ENCODE data around the gene RGP1.

The RGP1 gene

GRCh38 chr9:35748858-35749514 is at the start of gene RGP1, which contains the start of gene GBA2:
Gene RGP1 (plus strand): TSS chr9:35749287. CDS start chr9:35749756, 469 bp downstream.
Gene GBA2 (minus strand): TSS chr9:35749228. CDS start chr9:35748704, 524 bp downstream.
- peak within 1 kb of the TSS; percentile 84 for H3K4me3 ChIP-seq (ENCODE audit: low read depth, low read length)
- TF ChIP-seq MAX (IDR thresholded peaks at IDR 0.05; ENCODE audit: low read depth, low read length) (no peak), MYC (IDR thresholded peaks at IDR 0.05; ENCODE audit: low read depth, low read length) (no peak), CTCF (IDR thresholded peaks at IDR 0.05; ENCODE audit: low read depth, low read length) (no peak), POLR2A (IDR thresholded peaks at IDR 0.05; ENCODE audit: extremely low read depth, insufficient read length) (peak; percentile 41)
- peak; percentile 75 for DNase-seq (ENCODE audit: low read depth)

- H3K4me3 ChIP-seq (ENCODE audit: low read depth, low read length) = no peak overlapping the region
- TF ChIP-seq CTCF (IDR thresholded peaks at IDR 0.05; ENCODE audit: low read depth, low read length) (no peak), MAX (IDR thresholded peaks at IDR 0.05; ENCODE audit: low read depth, low read length) (no peak), POLR2A (IDR thresholded peaks at IDR 0.05; ENCODE audit: extremely low read depth, insufficient read length) (no peak), MYC (IDR thresholded peaks at IDR 0.05; ENCODE audit: low read depth, low read length) (no peak)
- no peak for DNase-seq (ENCODE audit: low read depth)
Observed at GRCh38 chr9:35700031-35700430, 49.1 kb upstream of the RGP1 start.

- no peak overlapping the region for H3K4me3 ChIP-seq (ENCODE audit: low read depth, low read length)
- no peak for TF ChIP-seq MYC (IDR thresholded peaks at IDR 0.05; ENCODE audit: low read depth, low read length)
- no peak for TF ChIP-seq POLR2A (IDR thresholded peaks at IDR 0.05; ENCODE audit: extremely low read depth, insufficient read length)
- no peak for TF ChIP-seq MAX (IDR thresholded peaks at IDR 0.05; ENCODE audit: low read depth, low read length)
- TF ChIP-seq CTCF (IDR thresholded peaks at IDR 0.05; ENCODE audit: low read depth, low read length) = no peak
- no peak for DNase-seq (ENCODE audit: low read depth)
Observed at GRCh38 chr9:35700942-35701341, 48.1 kb upstream of the RGP1 start.

- TF ChIP-seq MAX (IDR thresholded peaks at IDR 0.05; ENCODE audit: low read depth, low read length) (no peak), MYC (IDR thresholded peaks at IDR 0.05; ENCODE audit: low read depth, low read length) (no peak), POLR2A (IDR thresholded peaks at IDR 0.05; ENCODE audit: extremely low read depth, insufficient read length) (no peak), CTCF (IDR thresholded peaks at IDR 0.05; ENCODE audit: low read depth, low read length) (no peak)
- no peak overlapping the region for H3K4me3 ChIP-seq (ENCODE audit: low read depth, low read length)
Observed at GRCh38 chr9:35702696-35703095, 46.4 kb upstream of the RGP1 start.

GRCh38 chr9:35703906-35704672 is 45.0 kb upstream of the RGP1 start:
- H3K4me3 ChIP-seq (ENCODE audit: low read depth, low read length) = no peak overlapping the region
- no peak for DNase-seq (ENCODE audit: low read depth)
- TF ChIP-seq MAX (IDR thresholded peaks at IDR 0.05; ENCODE audit: low read depth, low read length) (no peak), MYC (IDR thresholded peaks at IDR 0.05; ENCODE audit: low read depth, low read length) (no peak), POLR2A (IDR thresholded peaks at IDR 0.05; ENCODE audit: extremely low read depth, insufficient read length) (no peak), CTCF (IDR thresholded peaks at IDR 0.05; ENCODE audit: low read depth, low read length) (no peak)

More at GRCh38 chr9:35702696-35703095, 46.4 kb upstream of the RGP1 start:
- DNase-seq (ENCODE audit: low read depth) = no peak

Measured in NB4 (cell line).